GM19351 (cell line): Measurements from ENCODE around the gene NXPE3.
"Not testable (repeated sequence)": the region's sequence is repeated elsewhere in the genome, so short reads cannot be mapped to it uniquely, and the experiment has no call there.

Source experiments
- ATAC-seq: cut with Tn5 transposase; IDR thresholded peaks from one replicate; pipeline ENCODE4 v1.9.1; 2021; ENCODE audit warnings: mild to moderate bottlenecking, moderate library complexity; ENCODE audit not compliant: unreplicated experiment

The NXPE3 gene

DNA sequence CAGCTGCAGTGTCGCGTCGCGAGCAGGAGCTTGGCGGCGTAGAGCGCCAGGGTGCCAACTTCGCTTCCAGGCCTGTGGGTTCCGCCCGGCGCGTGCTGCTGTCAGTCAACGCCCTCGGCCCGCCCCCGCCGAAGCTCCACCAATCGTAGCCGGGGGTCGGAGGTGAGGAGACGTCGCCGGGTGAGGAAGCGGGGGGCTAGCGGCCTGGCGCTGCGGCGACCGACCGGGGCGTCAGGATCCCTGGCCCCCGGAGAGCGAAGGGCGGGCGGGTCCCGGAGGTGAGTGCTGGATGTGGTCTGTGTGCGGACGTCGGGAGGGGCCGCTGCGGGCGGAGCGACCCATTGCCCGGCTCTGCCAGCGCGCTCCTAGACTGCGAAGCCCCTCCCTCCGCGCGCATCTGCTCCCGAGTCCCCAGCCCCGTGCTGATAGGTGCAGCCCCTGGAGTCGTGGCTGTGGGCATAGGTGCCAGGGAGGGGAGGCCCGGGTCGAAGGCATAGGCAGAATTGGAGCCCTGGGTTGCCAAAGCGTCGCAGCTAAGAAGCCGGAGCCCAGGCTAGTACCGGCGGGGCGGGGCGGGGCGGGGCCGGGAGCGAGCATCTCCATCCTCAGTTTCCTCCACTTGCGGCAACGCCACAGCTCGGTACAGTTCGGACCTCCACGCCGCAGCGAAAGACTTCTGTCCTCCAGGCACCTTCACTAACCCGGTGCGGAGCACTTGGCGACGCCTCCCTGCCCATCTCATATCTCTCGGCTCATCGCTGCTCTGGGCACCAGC is at the start of gene NXPE3:
NXPE3 (plus strand) TSS at position 165 of the 775 bp plus-strand sequence. CDS start 6,386 bp downstream, outside the sequence.
- ATAC-seq: peak; percentile 90

DNA sequence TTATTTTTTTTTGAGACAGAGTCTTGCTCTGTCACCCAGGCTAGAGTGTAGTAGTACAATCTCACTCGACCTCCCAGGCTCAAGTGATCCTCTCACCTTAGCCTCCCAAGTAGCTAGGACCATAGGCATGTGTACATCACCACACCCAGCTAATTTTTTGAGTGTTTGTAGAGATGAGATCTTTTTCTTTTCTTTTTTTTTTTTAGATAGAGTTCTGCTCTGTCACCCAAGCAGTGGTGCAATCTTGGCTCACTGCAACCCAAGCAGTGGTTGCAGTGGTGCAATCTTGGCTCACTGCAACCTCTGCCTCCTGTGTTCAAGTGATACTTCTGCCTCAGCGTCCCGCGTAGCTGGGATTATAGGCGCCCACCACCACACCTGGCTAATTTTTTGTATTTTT is 49.4 kb upstream of the NXPE3 start:
- ATAC-seq: no peak

- no peak for ATAC-seq
These were observed 48.2 kb upstream of the NXPE3 start for GRCh38 chr3:101730839-101731238.

- no peak for ATAC-seq
These were observed 46.8 kb upstream of the NXPE3 start for GRCh38 chr3:101732240-101732641.

DNA sequence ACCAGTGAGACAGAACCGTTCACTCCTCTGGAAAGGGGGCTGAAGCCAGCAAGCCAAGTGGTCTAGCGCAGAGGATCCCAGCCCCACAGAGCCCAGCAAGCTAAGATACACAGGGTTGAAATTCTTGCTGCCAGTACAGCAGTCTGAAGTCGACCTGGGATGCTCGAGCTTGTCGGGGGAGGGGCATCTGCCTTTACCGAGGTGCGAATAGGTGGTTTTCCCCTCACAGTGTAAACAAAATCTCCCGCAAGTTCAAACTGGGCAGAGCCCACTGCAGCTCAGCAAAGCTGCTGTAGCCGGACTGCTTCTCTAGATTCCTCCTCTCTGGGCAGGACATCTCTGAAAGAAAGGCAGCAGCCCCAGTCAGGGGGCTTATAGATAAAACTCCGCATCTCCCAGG is 43.2 kb upstream of the NXPE3 start:
- no peak for ATAC-seq

DNA sequence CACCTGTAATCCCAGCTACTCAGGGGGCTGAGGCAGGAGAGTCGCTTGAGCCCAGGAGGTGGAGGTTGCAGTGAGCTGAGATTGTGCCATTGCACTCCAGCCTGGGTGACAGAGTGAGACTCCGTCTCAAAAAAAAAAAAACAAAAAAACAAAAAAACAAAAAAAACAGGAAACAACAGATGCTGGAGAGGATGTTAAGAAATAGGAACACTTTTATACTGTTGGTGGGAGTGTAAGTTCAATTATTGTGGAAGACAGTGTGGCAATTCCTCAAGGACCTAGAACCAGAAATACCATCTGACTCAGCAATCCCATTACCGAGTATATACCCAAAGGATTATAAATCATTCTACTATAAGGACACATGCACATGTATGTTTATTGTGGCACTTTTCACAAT is 37.1 kb upstream of the NXPE3 start:
- ATAC-seq: not testable (repeated sequence)

GRCh38 chr3:101744811-101745210 is 34.2 kb upstream of the NXPE3 start:
- no peak for ATAC-seq

DNA sequence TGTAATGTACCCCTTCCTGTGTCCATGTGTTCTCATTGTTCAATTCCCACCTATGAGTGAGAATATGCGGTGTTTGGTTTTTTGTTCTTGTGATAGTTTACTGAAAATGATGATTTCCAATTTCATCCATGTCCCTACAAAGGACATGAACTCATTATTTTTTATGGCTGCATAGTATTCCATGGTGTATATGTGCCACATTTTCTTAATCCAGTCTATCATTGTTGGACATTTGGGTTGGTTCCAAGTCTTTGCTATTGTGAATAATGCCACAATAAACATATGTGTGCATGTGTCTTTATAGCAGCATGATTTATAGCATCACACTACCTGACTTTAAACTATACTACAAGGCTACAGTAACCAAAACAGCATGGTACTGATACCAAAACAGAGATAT is 33.1 kb upstream of the NXPE3 start:
- ATAC-seq: not testable (repeated sequence)

DNA sequence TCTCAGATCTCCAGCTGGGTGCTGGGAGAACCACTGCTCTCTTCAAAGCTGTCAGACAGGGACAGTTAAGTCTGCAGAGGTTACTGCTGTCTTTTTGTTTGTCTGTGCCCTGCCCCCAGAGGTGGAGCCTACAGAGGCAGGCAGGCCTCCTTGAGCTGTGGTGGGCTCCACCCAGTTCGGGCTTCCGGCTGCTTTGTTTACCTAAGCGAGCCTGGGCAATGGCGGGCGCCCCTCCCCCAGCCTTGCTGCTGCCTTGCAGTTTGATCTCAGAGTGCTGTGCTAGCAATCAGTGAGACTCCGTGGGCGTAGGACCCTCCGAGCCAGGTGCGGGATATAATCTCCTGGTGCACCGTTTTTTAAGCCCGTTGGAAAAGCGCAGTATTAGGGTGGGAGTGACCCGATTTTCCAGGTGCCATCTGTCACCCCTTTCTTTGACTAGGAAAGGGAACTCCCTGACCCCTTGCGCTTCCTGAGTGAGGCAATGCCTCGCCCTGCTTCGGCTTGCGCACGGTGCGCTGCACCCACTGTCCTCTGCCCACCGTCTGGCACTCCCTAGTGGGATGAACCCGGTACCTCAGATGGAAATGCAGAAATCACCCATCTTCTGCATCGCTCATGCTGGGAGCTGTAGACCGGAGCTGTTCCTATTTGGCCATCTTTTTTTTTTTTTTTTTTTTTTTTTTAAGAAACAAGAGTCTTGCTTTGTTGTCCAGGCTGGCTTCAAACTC is 25.5 kb upstream of the NXPE3 start:
- ATAC-seq: not testable (repeated sequence)

GRCh38 chr3:101758224-101758623 is 20.8 kb upstream of the NXPE3 start:
- no peak for ATAC-seq

GRCh38 chr3:101762041-101762646 is 16.9 kb upstream of the NXPE3 start:
- no peak for ATAC-seq

DNA sequence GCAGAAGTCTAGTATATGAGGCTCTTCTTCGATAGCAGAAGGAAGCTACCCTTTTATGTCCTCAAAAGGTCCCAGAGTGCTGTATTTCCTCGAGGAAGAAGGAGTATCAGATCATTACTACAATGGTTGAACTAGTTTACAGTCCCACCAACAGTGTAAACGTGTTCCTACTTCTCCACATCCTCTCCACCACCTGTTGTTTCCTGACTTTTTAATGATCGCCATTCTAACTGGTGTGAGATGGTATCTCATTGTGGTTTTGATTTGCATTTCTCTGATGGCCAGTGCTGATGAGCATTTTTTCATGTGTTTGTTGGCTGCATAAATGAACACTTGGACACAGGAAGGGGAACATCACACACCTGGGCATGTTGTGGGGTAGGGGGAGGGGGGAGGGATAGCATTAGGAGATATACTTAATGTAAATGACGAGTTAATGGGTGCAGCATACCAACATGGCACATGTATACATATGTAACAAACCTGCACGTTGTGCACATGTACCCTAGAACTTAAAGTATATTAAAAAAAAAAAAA is 1.2 kb upstream of the NXPE3 start:
- ATAC-seq: not testable (repeated sequence)

GRCh38 chr3:101778385-101779046 is 495 bp upstream of the NXPE3 start:
- no peak for ATAC-seq

- no peak for ATAC-seq
These were observed 891 bp downstream of the NXPE3 start for GRCh38 chr3:101779822-101780381.

DNA sequence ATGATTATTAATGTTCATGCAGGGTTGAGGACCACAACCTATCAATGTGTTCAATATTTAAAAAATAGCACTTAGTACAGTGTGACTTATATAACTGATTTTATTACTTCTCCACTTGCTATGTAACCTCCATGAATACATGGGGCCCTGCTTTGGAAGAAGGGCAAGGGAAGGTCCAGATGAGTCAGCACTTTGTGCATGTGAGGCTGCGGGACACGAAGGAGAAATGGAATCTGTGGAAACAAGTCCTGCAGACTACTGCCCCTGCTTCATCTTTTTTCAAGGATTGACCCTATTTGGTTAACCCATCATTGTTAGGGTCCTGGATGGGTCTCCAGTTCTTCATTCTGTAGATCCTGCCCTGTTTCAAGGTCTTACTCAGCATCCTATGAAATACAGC is 1.6 kb downstream of the NXPE3 start:
- no peak for ATAC-seq

GRCh38 chr3:101781166-101781565 is 2.2 kb downstream of the NXPE3 start:
- ATAC-seq: no peak

GRCh38 chr3:101784855-101785613 is 6.0 kb downstream of the NXPE3 start:
- ATAC-seq: no peak

DNA sequence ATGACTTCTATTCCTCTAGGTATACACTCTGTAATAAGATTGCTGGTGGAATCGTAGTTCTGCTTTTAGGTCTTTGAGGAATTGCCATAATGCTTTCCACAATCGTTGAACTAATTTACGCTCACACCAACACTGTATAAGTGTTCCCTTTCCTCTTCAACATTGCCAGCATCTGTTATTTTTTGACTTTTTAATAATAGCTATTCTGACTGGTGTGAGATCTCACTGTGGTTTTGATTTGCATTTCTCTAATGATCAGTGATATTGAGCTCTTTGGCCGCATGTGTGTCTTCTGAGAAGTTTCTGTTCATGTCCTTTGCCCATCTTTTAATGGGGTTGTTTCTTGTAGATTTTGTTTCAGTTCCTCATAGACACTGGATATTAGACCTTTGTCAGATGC is 12.8 kb downstream of the NXPE3 start:
- peak; percentile 98 for ATAC-seq

GRCh38 chr3:101796077-101796680 is 17.2 kb downstream of the NXPE3 start:
- ATAC-seq: no peak

- ATAC-seq: no peak
These were observed 22.2 kb downstream of the NXPE3 start for GRCh38 chr3:101801174-101801573.
